GM18505 (cell line): ENCODE data around the gene AFG1L.
"Not testable (repeated sequence)": the region's sequence is repeated elsewhere in the genome, so short reads cannot be mapped to it uniquely, and the experiment has no call there.

Source experiments
- ATAC-seq: cut with Tn5 transposase; IDR thresholded peaks from one replicate; pipeline ENCODE4 v1.9.1; 2021; ENCODE audit not compliant: unreplicated experiment
- POLR2A ChIP-seq: IDR thresholded peaks from 4 replicates; pipeline ENCODE4 v1.6.1; 2011; ENCODE audit warnings: borderline replicate concordance; ENCODE audit not compliant: insufficient read depth, insufficient read length; ENCODE audit errors: extremely low read depth

Gene AFG1L

GRCh38 chr6:108421366-108421765, 126.5 kb downstream of the AFG1L start:
- TF ChIP-seq POLR2A, result no peak
- ATAC-seq, result no peak

GRCh38 chr6:108423982-108424705, 129.3 kb downstream of the AFG1L start:
- no peak for ATAC-seq
- TF ChIP-seq POLR2A, result no peak

GRCh38 chr6:108425428-108425827, 130.6 kb downstream of the AFG1L start:
- TF ChIP-seq POLR2A, result no peak
- ATAC-seq, result no peak

- ATAC-seq, result no peak
- TF ChIP-seq POLR2A, result no peak
Measured at GRCh38 chr6:108432143-108432542, 137.3 kb downstream of the AFG1L start.

- no peak for ATAC-seq
Measured at GRCh38 chr6:108432792-108433191, 137.9 kb downstream of the AFG1L start.

GRCh38 chr6:108434222-108434621, 139.4 kb downstream of the AFG1L start:
- no peak for ATAC-seq

More at GRCh38 chr6:108432792-108433191, 137.9 kb downstream of the AFG1L start:
- no peak for TF ChIP-seq POLR2A

GRCh38 chr6:108435391-108435790, 140.5 kb downstream of the AFG1L start:
- TF ChIP-seq POLR2A, result no peak
- ATAC-seq, result no peak

More at GRCh38 chr6:108434222-108434621, 139.4 kb downstream of the AFG1L start:
- no peak for TF ChIP-seq POLR2A

- no peak for ATAC-seq
- TF ChIP-seq POLR2A, result no peak
Measured at GRCh38 chr6:108436771-108437170, 141.9 kb downstream of the AFG1L start.

GRCh38 chr6:108437821-108438220, 143.0 kb downstream of the AFG1L start:
- TF ChIP-seq POLR2A, result no peak
- no peak for ATAC-seq

GRCh38 chr6:108438918-108439317, 144.1 kb downstream of the AFG1L start:
- no peak for TF ChIP-seq POLR2A
- ATAC-seq, result no peak

- TF ChIP-seq POLR2A, result no peak
- no peak for ATAC-seq
Measured at GRCh38 chr6:108441141-108441540, 146.3 kb downstream of the AFG1L start.

- ATAC-seq, result no peak
- TF ChIP-seq POLR2A, result no peak
Measured at GRCh38 chr6:108442770-108443520, 148.1 kb downstream of the AFG1L start.

GRCh38 chr6:108446629-108447150, 151.8 kb downstream of the AFG1L start:
- no peak for TF ChIP-seq POLR2A
- ATAC-seq, result no peak

- ATAC-seq, result no peak
- TF ChIP-seq POLR2A, result no peak
Measured at GRCh38 chr6:108448481-108448880, 153.6 kb downstream of the AFG1L start.

- ATAC-seq, result not testable (repeated sequence)
Measured at GRCh38 chr6:108449717-108450116, 154.9 kb downstream of the AFG1L start.
